GM12878 (cell line): Measurements from ENCODE around the gene AMN1.

Source experiments
- CTCF ChIP-seq, 3 experiments: IDR thresholded peaks in 2 of 3; conservative IDR thresholded peaks in 1 of 3; 2 replicates each; pipeline ENCODE4 v1.5.1; 2011; ENCODE audit warnings: low read depth in 3 of 3, low read length in 3 of 3, mild to moderate bottlenecking in 3 of 3, control low read depth in 2 of 3, moderate library complexity in 2 of 3, inconsistent platforms in 1 of 3, mixed read lengths in 1 of 3; ENCODE audit not compliant: control insufficient read depth in 2 of 3, insufficient read depth in 1 of 3; ENCODE audit errors: extremely low read depth in 1 of 3
- EP300 ChIP-seq, 2 experiments: fragments of 150-350 bp in 1 of 2; IDR thresholded peaks; 2 replicates each; pipeline ENCODE4 v1.6.1; 2011 to 2012; ENCODE audit warnings: low read depth in 2 of 2, low read length in 2 of 2, borderline replicate concordance in 1 of 2, improper control_type of control experiment in 1 of 2, inconsistent platforms in 1 of 2; ENCODE audit not compliant: control insufficient read depth in 1 of 2
- EZH2 ChIP-seq: IDR thresholded peaks from 2 replicates; pipeline ENCODE4 v1.6.1; 2012; ENCODE audit warnings: low read depth, mild to moderate bottlenecking, control low read depth, inconsistent platforms, low read length, borderline replicate concordance; ENCODE audit not compliant: control insufficient read depth
- KDM1A ChIP-seq: fragments of 200-600 bp; sonication (generic); IDR thresholded peaks from 2 replicates; pipeline ENCODE4 v1.6.1; 2016; ENCODE audit warnings: borderline replicate concordance
- PML ChIP-seq: IDR thresholded peaks from 2 replicates; pipeline ENCODE4 v1.6.1; 2012; ENCODE audit warnings: low read length, inconsistent platforms
- POLR2A ChIP-seq: IDR thresholded peaks from 2 replicates; pipeline ENCODE4 v1.6.1; 2011; ENCODE audit warnings: low read depth, mild to moderate bottlenecking, low read length
- POLR2AphosphoS5 ChIP-seq: IDR thresholded peaks from 2 replicates; pipeline ENCODE4 v1.6.1; 2011; ENCODE audit warnings: mild to moderate bottlenecking, low read length, inconsistent platforms
- RBBP5 ChIP-seq: fragments of 200-600 bp; sonication (generic); conservative IDR thresholded peaks from 2 replicates; pipeline ENCODE4 v1.6.1; 2016
- RFX5 ChIP-seq: IDR thresholded peaks from 2 replicates; pipeline ENCODE4 v1.6.1; 2011; ENCODE audit warnings: low read depth, low read length, improper control_type of control experiment
- SIN3A ChIP-seq: IDR thresholded peaks from 2 replicates; pipeline ENCODE4 v1.6.1; 2012; ENCODE audit warnings: low read depth, low read length, improper control_type of control experiment
- ZBTB11 ChIP-seq: fragments of 450-650 bp; formaldehyde crosslinking; IDR thresholded peaks from 2 replicates; pipeline ENCODE4 v1.5.0; 2022; ENCODE audit warnings: mild to moderate bottlenecking, missing genetic modification characterization
- ZNF274 ChIP-seq: IDR thresholded peaks from one replicate; pipeline ENCODE4 v1.8.0; 2011; ENCODE audit not compliant: insufficient read length, insufficient read depth
- TF ChIP-seq, protein P1 (sequence below): fragments of 450-650 bp; IDR thresholded peaks from 2 replicates; pipeline ENCODE4 v1.6.1; 2017; ENCODE audit warnings: antibody characterized with exemption, mild to moderate bottlenecking, moderate library complexity
- TF ChIP-seq, protein P2 (sequence below): IDR thresholded peaks from 2 replicates; pipeline ENCODE4 v1.6.1; 2012; ENCODE audit warnings: mild to moderate bottlenecking, low read depth, low read length

DNA sequence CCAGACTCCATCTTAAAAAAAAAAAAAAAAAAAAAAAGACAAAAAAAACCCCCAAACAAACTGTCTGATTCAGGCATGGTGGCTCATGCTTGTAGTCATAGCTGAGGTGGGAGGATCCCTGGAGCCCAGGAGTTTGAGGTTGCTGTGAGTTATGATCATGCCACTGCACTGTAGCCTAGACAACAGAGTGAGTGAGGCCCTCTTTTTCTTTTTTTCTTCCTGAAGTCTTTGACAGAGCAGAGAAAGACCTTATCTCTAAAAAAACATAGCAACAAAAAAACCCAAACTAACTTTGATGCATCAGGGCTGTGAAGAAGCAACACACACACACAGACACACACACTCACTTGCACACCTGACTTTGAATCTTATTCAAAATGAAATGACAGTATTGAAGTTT, 7.7 kb upstream of the AMN1 start:
- TF ChIP-seq ZBTB11 (no peak), RBBP5 (no peak), POLR2AphosphoS5 (no peak), CTCF (IDR thresholded peaks at IDR 0.05 in 2 of 3, conservative IDR thresholded peaks at IDR 0.05 in 1 of 3; ENCODE audit: control insufficient read depth in 2 of 3, extremely low read depth in 1 of 3, insufficient read depth in 1 of 3, low read depth in 3 of 3, low read length in 3 of 3) (no peak), RFX5 (no peak), POLR2A (no peak), EZH2 (no peak), EP300 (IDR thresholded peaks at IDR 0.05; ENCODE audit: borderline replicate concordance in 1 of 2, control insufficient read depth in 1 of 2, low read depth in 2 of 2, low read length in 2 of 2) (no peak), SIN3A (no peak), KDM1A (no peak), ZNF274 (no peak), PML (no peak)
- TF ChIP-seq, protein P1, sequence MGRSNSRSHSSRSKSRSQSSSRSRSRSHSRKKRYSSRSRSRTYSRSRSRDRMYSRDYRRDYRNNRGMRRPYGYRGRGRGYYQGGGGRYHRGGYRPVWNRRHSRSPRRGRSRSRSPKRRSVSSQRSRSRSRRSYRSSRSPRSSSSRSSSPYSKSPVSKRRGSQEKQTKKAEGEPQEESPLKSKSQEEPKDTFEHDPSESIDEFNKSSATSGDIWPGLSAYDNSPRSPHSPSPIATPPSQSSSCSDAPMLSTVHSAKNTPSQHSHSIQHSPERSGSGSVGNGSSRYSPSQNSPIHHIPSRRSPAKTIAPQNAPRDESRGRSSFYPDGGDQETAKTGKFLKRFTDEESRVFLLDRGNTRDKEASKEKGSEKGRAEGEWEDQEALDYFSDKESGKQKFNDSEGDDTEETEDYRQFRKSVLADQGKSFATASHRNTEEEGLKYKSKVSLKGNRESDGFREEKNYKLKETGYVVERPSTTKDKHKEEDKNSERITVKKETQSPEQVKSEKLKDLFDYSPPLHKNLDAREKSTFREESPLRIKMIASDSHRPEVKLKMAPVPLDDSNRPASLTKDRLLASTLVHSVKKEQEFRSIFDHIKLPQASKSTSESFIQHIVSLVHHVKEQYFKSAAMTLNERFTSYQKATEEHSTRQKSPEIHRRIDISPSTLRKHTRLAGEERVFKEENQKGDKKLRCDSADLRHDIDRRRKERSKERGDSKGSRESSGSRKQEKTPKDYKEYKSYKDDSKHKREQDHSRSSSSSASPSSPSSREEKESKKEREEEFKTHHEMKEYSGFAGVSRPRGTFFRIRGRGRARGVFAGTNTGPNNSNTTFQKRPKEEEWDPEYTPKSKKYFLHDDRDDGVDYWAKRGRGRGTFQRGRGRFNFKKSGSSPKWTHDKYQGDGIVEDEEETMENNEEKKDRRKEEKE, result no peak
- TF ChIP-seq, protein P2, sequence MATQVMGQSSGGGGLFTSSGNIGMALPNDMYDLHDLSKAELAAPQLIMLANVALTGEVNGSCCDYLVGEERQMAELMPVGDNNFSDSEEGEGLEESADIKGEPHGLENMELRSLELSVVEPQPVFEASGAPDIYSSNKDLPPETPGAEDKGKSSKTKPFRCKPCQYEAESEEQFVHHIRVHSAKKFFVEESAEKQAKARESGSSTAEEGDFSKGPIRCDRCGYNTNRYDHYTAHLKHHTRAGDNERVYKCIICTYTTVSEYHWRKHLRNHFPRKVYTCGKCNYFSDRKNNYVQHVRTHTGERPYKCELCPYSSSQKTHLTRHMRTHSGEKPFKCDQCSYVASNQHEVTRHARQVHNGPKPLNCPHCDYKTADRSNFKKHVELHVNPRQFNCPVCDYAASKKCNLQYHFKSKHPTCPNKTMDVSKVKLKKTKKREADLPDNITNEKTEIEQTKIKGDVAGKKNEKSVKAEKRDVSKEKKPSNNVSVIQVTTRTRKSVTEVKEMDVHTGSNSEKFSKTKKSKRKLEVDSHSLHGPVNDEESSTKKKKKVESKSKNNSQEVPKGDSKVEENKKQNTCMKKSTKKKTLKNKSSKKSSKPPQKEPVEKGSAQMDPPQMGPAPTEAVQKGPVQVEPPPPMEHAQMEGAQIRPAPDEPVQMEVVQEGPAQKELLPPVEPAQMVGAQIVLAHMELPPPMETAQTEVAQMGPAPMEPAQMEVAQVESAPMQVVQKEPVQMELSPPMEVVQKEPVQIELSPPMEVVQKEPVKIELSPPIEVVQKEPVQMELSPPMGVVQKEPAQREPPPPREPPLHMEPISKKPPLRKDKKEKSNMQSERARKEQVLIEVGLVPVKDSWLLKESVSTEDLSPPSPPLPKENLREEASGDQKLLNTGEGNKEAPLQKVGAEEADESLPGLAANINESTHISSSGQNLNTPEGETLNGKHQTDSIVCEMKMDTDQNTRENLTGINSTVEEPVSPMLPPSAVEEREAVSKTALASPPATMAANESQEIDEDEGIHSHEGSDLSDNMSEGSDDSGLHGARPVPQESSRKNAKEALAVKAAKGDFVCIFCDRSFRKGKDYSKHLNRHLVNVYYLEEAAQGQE, result no peak
